GOT3 (cell line): ENCODE results near the gene TUFT1.
A peak's percentile ranks its signal among the peaks of the same experiment; 100 is the strongest.
"Not testable (repeated sequence)": the region's sequence is repeated elsewhere in the genome, so short reads cannot be mapped to it uniquely, and the experiment has no call there.

Experiments
- DNase-seq: peaks from one replicate; lab custom pipeline; 2025; ENCODE audit warnings: mixed read lengths; lab: John Stamatoyannopoulos, UW

TUFT1 gene

GRCh38 chr1:151512801-151513625 is 27.1 kb upstream of the TUFT1 start:
- no peak for DNase-seq

- DNase-seq: no peak
Observed at GRCh38 chr1:151513626-151514121, 26.4 kb upstream of the TUFT1 start.

- DNase-seq: no peak
Observed at GRCh38 chr1:151514366-151514765, 25.7 kb upstream of the TUFT1 start.

GRCh38 chr1:151515265-151515664 is 24.8 kb upstream of the TUFT1 start:
- no peak for DNase-seq

GRCh38 chr1:151516031-151516511 is 24.0 kb upstream of the TUFT1 start:
- DNase-seq: no peak

- no peak for DNase-seq
Observed at GRCh38 chr1:151518431-151518830, 21.7 kb upstream of the TUFT1 start.

- DNase-seq: no peak
Observed at GRCh38 chr1:151518936-151519335, 21.2 kb upstream of the TUFT1 start.

- DNase-seq: no peak
Observed at GRCh38 chr1:151519667-151520066, 20.4 kb upstream of the TUFT1 start.

- DNase-seq: no peak
Observed at GRCh38 chr1:151520359-151520758, 19.8 kb upstream of the TUFT1 start.

GRCh38 chr1:151522427-151522826 is 17.7 kb upstream of the TUFT1 start:
- DNase-seq: not testable (repeated sequence)

- DNase-seq: no peak
Observed at GRCh38 chr1:151523326-151523725, 16.8 kb upstream of the TUFT1 start.

- DNase-seq: no peak
Observed at GRCh38 chr1:151524736-151525135, 15.4 kb upstream of the TUFT1 start.

- DNase-seq: no peak
Observed at GRCh38 chr1:151526735-151527525, 13.2 kb upstream of the TUFT1 start.

- no peak for DNase-seq
Observed at GRCh38 chr1:151529211-151529702, 10.9 kb upstream of the TUFT1 start.

- no peak for DNase-seq
Observed at GRCh38 chr1:151529781-151530180, 10.3 kb upstream of the TUFT1 start.

GRCh38 chr1:151530461-151530860 is 9.6 kb upstream of the TUFT1 start:
- no peak for DNase-seq

- no peak for DNase-seq
Observed at GRCh38 chr1:151533870-151534269, 6.2 kb upstream of the TUFT1 start.

- DNase-seq: peak; percentile 31
Observed at GRCh38 chr1:151534662-151535278, 5.3 kb upstream of the TUFT1 start.

- DNase-seq: no peak
Observed at GRCh38 chr1:151535326-151536271, 4.5 kb upstream of the TUFT1 start.

- DNase-seq: no peak
Observed at GRCh38 chr1:151536499-151536898, 3.6 kb upstream of the TUFT1 start.

GRCh38 chr1:151537112-151537511 is 3.0 kb upstream of the TUFT1 start:
- no peak for DNase-seq
